NCI-H1092 treated with DMSO at 0.1 percent for 48 hours (cell line): ENCODE measurements around the gene YAF2.
A peak's percentile ranks its signal among the peaks of the same experiment; 100 is the strongest.

Experiments used
- DNase-seq: peaks from one replicate; lab custom pipeline; 2025; lab: John Stamatoyannopoulos, UW

The YAF2 gene

DNA sequence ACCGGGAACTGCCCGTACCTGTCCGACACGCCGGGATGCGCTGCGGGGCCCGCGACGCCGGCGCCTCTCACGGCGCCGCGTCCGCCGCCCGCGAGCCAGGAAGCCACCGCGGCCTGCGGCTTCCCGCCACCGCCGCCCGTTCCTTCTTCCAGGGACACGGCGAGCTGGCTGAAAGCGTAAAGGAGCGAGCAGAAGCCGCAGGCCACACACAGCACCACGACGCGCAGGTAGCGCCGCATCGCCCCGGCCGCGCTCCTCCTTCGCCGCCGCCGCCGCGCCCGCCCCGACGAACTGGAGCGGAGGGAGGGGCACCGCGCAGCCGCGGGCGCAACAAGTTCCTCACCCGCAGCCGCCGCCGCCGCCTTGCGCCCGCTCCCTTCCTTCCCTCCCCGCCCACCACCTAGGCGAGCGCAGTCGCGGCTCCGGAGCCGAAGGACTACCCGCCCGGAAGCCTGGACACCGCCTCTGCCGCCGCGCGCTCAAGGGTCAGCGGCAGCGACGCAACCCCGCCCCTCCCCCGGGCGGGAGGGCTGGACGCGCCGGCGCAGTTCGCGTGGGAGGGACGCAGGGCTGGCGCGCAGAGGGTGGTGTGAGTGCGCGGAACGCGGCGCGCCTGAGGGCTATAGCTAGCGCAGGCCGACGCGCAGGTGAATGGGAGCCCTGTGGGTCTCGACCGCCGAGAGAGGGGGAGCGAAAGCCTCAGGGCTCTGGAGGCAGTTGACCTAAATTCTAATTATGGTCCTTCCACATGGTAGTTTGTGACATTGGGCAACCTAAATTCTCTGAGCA is 93.4 kb downstream of the YAF2 start, which contains the start of gene GXYLT1:
GXYLT1 (minus strand) TSS at position 467 of the 789 bp plus-strand sequence; CDS start at position 239, 228 bp downstream.
- DNase-seq, result peak; percentile 92

- peak; percentile 38 for DNase-seq
Observed at GRCh38 chr12:42144158-42144407, 94.0 kb downstream of the YAF2 start.

DNA sequence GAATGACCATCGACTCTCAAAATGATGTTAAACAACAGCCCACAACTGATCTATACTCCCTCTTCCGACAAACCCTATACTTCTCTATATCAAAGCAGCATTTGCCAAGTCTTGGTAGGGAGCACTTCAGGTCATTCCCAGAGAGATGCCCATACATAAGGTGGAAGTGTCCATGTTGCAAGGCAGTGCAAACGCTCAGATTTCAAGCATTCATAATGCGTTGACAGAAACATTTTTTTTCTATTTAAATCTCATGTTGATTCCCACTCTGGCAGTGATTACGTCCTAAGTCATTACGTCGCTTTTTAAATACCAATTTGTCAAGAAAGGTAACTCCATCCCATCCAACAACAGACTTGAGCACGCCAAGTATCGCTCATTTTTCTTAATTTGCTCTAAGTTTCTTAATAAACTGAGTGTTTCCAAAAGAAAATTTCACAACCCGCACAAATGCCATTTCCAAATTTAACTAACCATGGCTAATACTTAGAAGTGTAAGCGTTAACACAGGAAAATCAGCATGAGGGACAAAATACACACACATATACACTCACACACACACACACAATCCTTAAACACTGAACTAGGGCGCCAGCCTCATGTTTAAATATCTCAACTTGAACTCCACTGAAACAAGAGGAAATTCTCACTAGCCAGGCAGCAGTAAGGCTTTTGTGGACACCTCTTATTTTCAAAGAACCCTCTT is 94.4 kb downstream of the YAF2 start:
- peak; percentile 38 for DNase-seq

GRCh38 chr12:42141981-42142606 is 96.0 kb downstream of the YAF2 start:
- DNase-seq, result no peak

- no peak for DNase-seq
Observed at GRCh38 chr12:42140901-42141300, 97.1 kb downstream of the YAF2 start.

GRCh38 chr12:42135259-42135814 is 102.7 kb downstream of the YAF2 start:
- DNase-seq, result no peak

- DNase-seq, result no peak
Observed at GRCh38 chr12:42130672-42131402, 107.2 kb downstream of the YAF2 start.

- DNase-seq, result peak; percentile 66
Observed at GRCh38 chr12:42129595-42130204, 108.3 kb downstream of the YAF2 start.

GRCh38 chr12:42128888-42129287 is 109.2 kb downstream of the YAF2 start:
- DNase-seq, result no peak

GRCh38 chr12:42128327-42128726 is 109.7 kb downstream of the YAF2 start:
- no peak for DNase-seq

DNA sequence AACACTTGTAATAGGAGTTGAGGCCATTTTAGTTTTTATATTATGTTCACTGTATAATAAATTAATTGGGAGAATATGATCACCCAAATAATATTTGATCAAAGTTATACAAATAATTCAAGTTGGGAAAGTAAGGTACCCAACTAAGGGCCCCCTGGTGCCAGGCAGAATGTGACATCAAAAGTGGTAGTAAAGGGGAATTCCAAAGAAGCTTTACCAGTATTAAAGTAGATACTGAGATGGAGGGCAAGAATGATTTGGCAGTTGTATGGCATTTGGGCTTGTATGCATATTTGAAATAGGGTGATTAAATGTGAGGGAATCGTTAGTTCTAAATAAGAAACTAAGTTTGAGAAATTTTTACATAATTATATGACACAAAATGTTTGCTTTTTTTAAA is 111.1 kb downstream of the YAF2 start:
- DNase-seq, result no peak

DNA sequence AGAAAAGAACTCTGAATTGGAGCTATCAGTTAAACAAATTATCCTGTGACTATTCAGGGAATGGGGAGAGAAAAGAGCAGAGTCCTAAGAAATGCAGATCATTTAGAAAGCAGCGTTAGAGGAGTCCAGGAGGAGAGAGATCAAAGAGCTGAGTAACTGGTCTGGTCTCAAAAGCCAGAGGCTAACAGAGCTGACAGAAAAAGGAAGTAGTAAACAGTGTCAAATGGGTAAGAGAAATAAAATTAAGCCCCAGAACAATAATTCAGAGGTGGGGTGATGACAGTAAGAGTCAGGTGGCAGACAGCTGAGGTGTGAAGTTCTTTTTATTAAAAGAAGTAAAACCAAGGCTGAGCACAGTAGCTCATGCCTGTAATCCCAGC is 112.7 kb downstream of the YAF2 start:
- DNase-seq, result no peak

- DNase-seq, result no peak
Observed at GRCh38 chr12:42124764-42125387, 113.2 kb downstream of the YAF2 start.

DNA sequence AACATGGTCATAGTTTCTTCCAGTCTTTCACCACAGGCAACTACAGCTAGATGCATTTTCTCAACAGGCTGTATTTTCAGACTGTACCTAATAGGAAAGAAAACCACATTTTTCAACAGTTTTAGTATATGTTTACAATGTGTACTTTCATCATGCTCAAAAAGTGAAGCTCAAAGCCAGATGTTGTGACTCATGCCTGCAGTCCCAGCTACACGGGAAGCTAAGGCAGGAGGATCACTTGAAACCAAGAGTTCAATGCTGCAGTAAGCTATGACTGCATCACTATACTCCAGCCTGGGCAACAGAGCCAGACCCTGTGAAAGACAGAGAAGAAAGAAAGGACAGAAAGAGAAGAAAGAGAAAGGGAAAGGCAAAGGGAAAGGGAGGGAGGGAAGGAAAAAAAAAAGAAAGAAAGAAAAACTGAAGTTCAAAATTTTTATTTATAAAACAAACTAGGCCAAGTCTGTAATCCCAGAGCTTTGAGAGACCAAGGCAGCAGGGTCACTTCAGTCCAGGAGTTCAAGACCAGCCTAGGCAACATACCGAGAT is 118.9 kb downstream of the YAF2 start:
- DNase-seq, result no peak

DNA sequence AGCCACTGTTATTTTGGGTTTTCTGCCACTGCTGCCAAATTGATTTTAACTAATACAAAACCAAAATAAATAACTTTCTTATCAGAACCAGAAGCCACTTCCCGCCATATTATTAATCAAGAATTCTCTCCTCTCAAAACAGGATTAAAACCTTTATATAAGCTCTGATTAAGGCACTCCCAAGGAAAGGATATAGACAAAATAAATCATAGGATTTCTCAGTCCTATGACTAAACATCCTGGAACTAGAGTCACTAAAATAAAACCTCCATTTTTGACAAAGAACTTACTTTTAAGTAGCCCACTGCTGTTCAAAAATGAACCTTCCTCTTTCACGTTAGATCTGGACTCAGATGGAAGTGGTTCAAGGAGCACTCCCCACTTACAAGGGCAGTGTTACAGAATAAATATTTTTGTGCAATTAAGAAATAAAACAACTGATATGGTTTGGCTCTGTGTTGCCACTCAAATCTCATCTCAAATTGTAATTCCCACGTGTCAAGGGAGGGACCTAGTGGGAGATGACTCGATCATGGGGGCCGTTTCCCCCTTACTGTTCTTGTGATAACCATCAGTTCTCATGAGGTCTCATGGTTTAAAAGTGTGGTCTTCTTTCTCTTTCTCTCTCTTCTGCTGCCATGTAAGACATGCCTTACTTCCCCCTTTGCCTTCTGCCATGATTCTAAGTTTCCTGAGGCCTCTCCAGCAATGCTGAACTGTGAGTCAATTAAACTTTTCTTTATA is 119.7 kb downstream of the YAF2 start:
- no peak for DNase-seq

- DNase-seq, result no peak
Observed at GRCh38 chr12:42109031-42109430, 129.0 kb downstream of the YAF2 start.
